OCI-LY1 (cell line): ENCODE measurements around the gene MYH7.

Experiments
- CTCF ChIP-seq: fragments of 200-600 bp; sonication (generic), shearing (Covaris generic); IDR thresholded peaks from 2 replicates; pipeline ENCODE4 v1.5.1; 2017; ENCODE audit warnings: mild to moderate bottlenecking, antibody characterized with exemption, low read length, moderate library complexity, mixed read lengths
- EZH2 ChIP-seq: fragments of 200-600 bp; sonication (generic), shearing (Covaris generic); IDR thresholded peaks from 2 replicates; pipeline ENCODE4 v1.8.0; 2017; ENCODE audit warnings: borderline replicate concordance, mixed run types, mild to moderate bottlenecking, antibody characterized with exemption, low read length, moderate library complexity, mixed read lengths

GRCh38 chr14:23421594-23421993 lies 13.9 kb downstream of the MYH7 start:
- no peak for TF ChIP-seq CTCF
- TF ChIP-seq EZH2 = no peak
